Astrocyte of the cerebellum (primary cell): Measurements from ENCODE around the gene NPFFR1.

Experiments
- DNase-seq: peaks from one replicate; pipeline ENCODE4 v3.0.0-alpha.2; 2011; ENCODE audit warnings: low read depth
- H3K4me3 ChIP-seq: 2 replicates; pipeline ENCODE4 v1.5.1; 2011; ENCODE audit warnings: mild to moderate bottlenecking, low read depth, low read length, moderate library complexity
- CTCF ChIP-seq: IDR thresholded peaks from 2 replicates; pipeline ENCODE4 v1.5.1; 2012; ENCODE audit warnings: low read length, low read depth, moderate library complexity, mild to moderate bottlenecking; ENCODE audit errors: missing control alignments
- in situ Hi-C: cut with HindIII; loops from 2 replicates; pipeline ENCODE4 v1.10.0; 2017; ENCODE audit warnings: low sequenced_read_pairs

Gene NPFFR1

GRCh38 chr10:70328018-70328417 lies 44.2 kb upstream of the NPFFR1 start:
- in situ Hi-C loops: no loop called here
- TF ChIP-seq CTCF: no peak
- no peak overlapping the region for H3K4me3 ChIP-seq
- no peak for DNase-seq

- in situ Hi-C loops: loop anchor here (5.0 kb wide), 2 partner anchors 43 to 68 kb away; partner anchors contain the start of gene NPFFR1
Measured at GRCh38 chr10:70324951-70325781, 41.4 kb upstream of the NPFFR1 start.

DNA sequence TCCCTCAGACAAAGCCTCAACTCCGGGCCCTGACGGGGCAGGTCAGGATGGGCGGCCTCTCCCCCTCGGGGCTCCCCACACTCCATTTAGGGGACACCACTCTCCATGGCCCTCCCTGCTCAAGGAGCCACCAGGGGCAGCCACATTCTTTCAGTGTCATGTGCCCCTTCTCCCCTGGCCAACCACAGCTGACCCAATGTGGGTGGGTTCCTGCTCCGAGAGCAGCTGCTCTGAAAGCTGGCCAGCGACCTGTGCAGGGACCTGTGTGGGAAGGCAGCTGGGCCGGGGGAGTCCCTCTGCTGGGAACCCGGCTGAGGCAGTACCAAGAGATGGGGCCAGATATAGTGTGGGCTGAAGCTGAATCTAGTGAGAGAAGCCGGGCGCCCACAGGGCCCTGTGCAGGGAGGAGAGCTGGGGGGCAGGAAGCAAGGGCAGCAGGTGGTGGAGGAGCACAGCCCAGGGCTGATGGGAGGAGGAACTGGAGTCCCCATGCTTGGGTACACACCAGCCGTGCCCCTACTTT lies 40.6 kb upstream of the NPFFR1 start:
- DNase-seq: no peak
- no peak overlapping the region for H3K4me3 ChIP-seq
- no peak for TF ChIP-seq CTCF
- in situ Hi-C loops: loop anchor here (5.0 kb wide), 2 partner anchors 42 to 67 kb away; partner anchors contain the start of gene NPFFR1

More at GRCh38 chr10:70324951-70325781, 41.4 kb upstream of the NPFFR1 start:
- no peak for DNase-seq
- H3K4me3 ChIP-seq: no peak overlapping the region
- no peak for TF ChIP-seq CTCF

GRCh38 chr10:70323697-70324338 lies 40.0 kb upstream of the NPFFR1 start:
- no peak for TF ChIP-seq CTCF
- no peak overlapping the region for H3K4me3 ChIP-seq
- in situ Hi-C loops: loop anchor here (5.0 kb wide), 2 partner anchors 42 to 67 kb away; partner anchors contain the start of gene NPFFR1
- DNase-seq: no peak

DNA sequence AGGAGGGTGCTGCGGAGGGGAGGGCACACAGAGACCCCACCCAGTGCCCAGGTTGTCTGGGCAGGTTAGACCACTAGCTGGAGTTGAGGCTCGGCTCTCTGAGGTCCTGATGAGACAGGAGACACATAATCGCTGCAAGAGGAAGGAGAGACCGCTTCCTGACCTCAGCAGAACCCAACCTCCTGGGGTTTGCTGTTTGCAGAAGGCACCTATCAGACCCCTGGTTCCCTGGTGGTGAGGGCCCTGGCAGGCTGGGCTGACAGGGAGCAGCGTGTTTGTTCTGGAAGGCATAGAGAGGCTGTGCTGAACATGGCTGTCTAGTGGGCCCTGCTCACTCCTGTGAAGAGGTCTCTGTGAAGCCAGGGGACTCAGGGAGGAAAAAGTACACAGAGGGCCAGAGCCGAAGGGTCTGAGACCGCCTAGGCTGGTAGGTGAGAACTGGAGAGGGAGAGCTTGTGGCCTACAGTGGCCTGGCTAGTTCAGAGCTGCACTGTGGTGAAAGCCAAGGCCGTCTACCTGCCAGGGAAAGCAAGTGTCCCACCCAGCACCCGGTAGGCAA lies 39.4 kb upstream of the NPFFR1 start:
- no peak for TF ChIP-seq CTCF
- no peak overlapping the region for H3K4me3 ChIP-seq
- in situ Hi-C loops: loop anchor here (5.0 kb wide), 2 partner anchors 41 to 66 kb away; partner anchors contain the start of gene NPFFR1
- no peak for DNase-seq
